Natural killer cell (primary cell): ENCODE results near the gene NRG3. TPM values are rescaled to one million over a fixed set of nuclear protein-coding genes. Genes with fewer than 3 reads are reported as not detected.

ENCODE experiments used
- ATAC-seq, 3 donors: fragments of 150-1000 bp in 2 of 3; fragments of 200-7000 bp in 1 of 3; cut with Tn5 transposase; 1 replicate in 1 of 3; 2 replicates in 2 of 3; pipeline ENCODE4 v1.10.0; 2021; ENCODE audit warnings: mild to moderate bottlenecking in 2 of 3, moderate library complexity in 2 of 3
- DNase-seq, 2 donors: peaks; one replicate each; pipeline versions ENCODE4 v3.0.0 to v3.0.0-alpha.2; 2013 to 2021; ENCODE audit warnings: mixed read lengths in 1 of 2
- H3K27ac ChIP-seq: one replicate; pipeline ENCODE4 v1.5.1; 2013; ENCODE audit warnings: mild to moderate bottlenecking, low read length
- H3K27me3 ChIP-seq: one replicate; pipeline ENCODE4 v1.6.1; 2013; ENCODE audit warnings: low read length; ENCODE audit not compliant: control insufficient read depth, insufficient read depth
- H3K36me3 ChIP-seq: one replicate; pipeline ENCODE4 v1.6.1; 2013; ENCODE audit warnings: low read length; ENCODE audit not compliant: control insufficient read depth, insufficient read depth
- H3K4me1 ChIP-seq: one replicate; pipeline ENCODE4 v1.6.1; 2013; ENCODE audit warnings: low read length; ENCODE audit not compliant: control insufficient read depth, insufficient read depth
- H3K4me3 ChIP-seq: one replicate; pipeline ENCODE4 v1.5.1; 2013; ENCODE audit warnings: low read length
- H3K9me3 ChIP-seq: one replicate; pipeline ENCODE4 v1.6.1; 2013; ENCODE audit warnings: low read length; ENCODE audit not compliant: control insufficient read depth, insufficient read depth
- H3K27ac Mint-ChIP-seq, 2 donors: one replicate each; pipeline ENCODE4 v1.8.0; 2022; ENCODE audit warnings: mild to moderate bottlenecking in 2 of 2, mixed read lengths in 2 of 2, moderate library complexity in 1 of 2
- H3K27me3 Mint-ChIP-seq, 2 donors: one replicate each; pipeline ENCODE4 v1.8.0; 2022; ENCODE audit warnings: low read depth in 2 of 2, mixed read lengths in 2 of 2
- H3K36me3 Mint-ChIP-seq: one replicate; pipeline ENCODE4 v1.8.0; 2022; ENCODE audit warnings: mixed read lengths
- H3K4me1 Mint-ChIP-seq, 2 donors: one replicate each; pipeline ENCODE4 v1.8.0; 2022; ENCODE audit warnings: mixed read lengths in 2 of 2
- H3K4me3 Mint-ChIP-seq: one replicate; pipeline ENCODE4 v1.8.0; 2022; ENCODE audit warnings: mild to moderate bottlenecking, moderate library complexity, mixed read lengths
- H3K9me3 Mint-ChIP-seq, 2 donors: one replicate each; pipeline ENCODE4 v1.8.0; 2022; ENCODE audit warnings: mixed read lengths in 2 of 2
- CTCF ChIP-seq: fragments of 200-600 bp; IDR thresholded peaks from one replicate; pipeline ENCODE4 v1.8.0; 2022; ENCODE audit warnings: antibody characterized with exemption
- WGBS: methylation state at CpG from one replicate; pipeline ENCODE4 v1.1.7; 2013; ENCODE audit warnings: missing lambda C conversion rate; ENCODE audit not compliant: insufficient coverage; 5-methylcytosine and 5-hydroxymethylcytosine counted together
- intact Hi-C: fragments of 100-400 bp; cut with micrococcal nuclease; formaldehyde crosslinking; loops from one replicate; pipeline ENCODE4 v1.14.2; 2022
- total RNA-seq, 4 donors: library from RNA; stranded (reverse); fragments of 120-200 nt in 1 of 4; gene quantifications; one replicate each; pipeline versions ENCODE4 v1.2.3 to v1.2.4, GENCODE V29; 2013 to 2022

The NRG3 gene
- total RNA-seq, 3 donors from 2014 or later (not counting 1 experiment from before 2014, with no cell fraction given) = not detected

- Mint-ChIP-seq H3K27me3 (no peaks in the 10 kb centered on the region), H3K4me3 (no peak overlapping the region), H3K27ac (no peak overlapping the region), H3K36me3 (no peaks in the 10 kb centered on the region), H3K9me3 (peaks cover 8 to 12% of the 10 kb centered on the region in 2 donors), H3K4me1 (no peaks in the 10 kb centered on the region)
- intact Hi-C loops = no loop called here
- H3K4me3 ChIP-seq = no peak overlapping the region
- no peak overlapping the region for H3K27ac ChIP-seq
- no peaks in the 10 kb centered on the region for H3K4me1 ChIP-seq
- H3K27me3 ChIP-seq = no peaks in the 10 kb centered on the region
- DNase-seq (no peak), ATAC-seq (no peak)
- H3K9me3 ChIP-seq = no peaks in the 10 kb centered on the region
- H3K36me3 ChIP-seq = no peaks in the 10 kb centered on the region
- whole genome bisulfite sequencing = 83% methylated on average over 4 of the region's 8 CpGs
- no peak for TF ChIP-seq CTCF
These were observed 19.6 kb downstream of the NRG3 start for GRCh38 chr10:81894616-81895015.

- intact Hi-C loops = no loop called here
These were observed 23.5 kb downstream of the NRG3 start for GRCh38 chr10:81898518-81898917.

GRCh38 chr10:81900989-81901388 is 26.0 kb downstream of the NRG3 start:
- H3K9me3 Mint-ChIP-seq = peaks cover 9% of the 10 kb centered on the region in 2 donors
- intact Hi-C loops = no loop called here
- 100% methylated on average over 1 of the region's 2 CpGs for WGBS
- no peaks in the 10 kb centered on the region for H3K9me3 ChIP-seq
- no peak overlapping the region for H3K4me3 Mint-ChIP-seq
- no peaks in the 10 kb centered on the region for H3K4me1 Mint-ChIP-seq
- no peaks in the 10 kb centered on the region for H3K36me3 Mint-ChIP-seq
- no peak overlapping the region for H3K4me3 ChIP-seq
- ATAC-seq (no peak), DNase-seq (no peak)
- TF ChIP-seq CTCF = no peak
- H3K27me3 ChIP-seq = no peaks in the 10 kb centered on the region
- H3K27ac Mint-ChIP-seq = no peak overlapping the region
- H3K27ac ChIP-seq = no peak overlapping the region
- no peaks in the 10 kb centered on the region for H3K36me3 ChIP-seq
- H3K27me3 Mint-ChIP-seq = no peaks in the 10 kb centered on the region
- no peaks in the 10 kb centered on the region for H3K4me1 ChIP-seq

More at GRCh38 chr10:81898518-81898917, 23.5 kb downstream of the NRG3 start:
- ATAC-seq = no peak
- H3K36me3 ChIP-seq = no peaks in the 10 kb centered on the region
- no peak for TF ChIP-seq CTCF
- no peaks in the 10 kb centered on the region for H3K27me3 Mint-ChIP-seq
- no peaks in the 10 kb centered on the region for H3K9me3 ChIP-seq
- H3K27ac Mint-ChIP-seq = no peak overlapping the region
- no peak overlapping the region for H3K4me3 ChIP-seq
- no peak overlapping the region for H3K27ac ChIP-seq
- H3K4me1 ChIP-seq = no peaks in the 10 kb centered on the region
- H3K36me3 Mint-ChIP-seq = no peaks in the 10 kb centered on the region
- no peak for DNase-seq
- no CpG with 5 or more reads among the region's 1 CpG for WGBS
- peaks cover 6 to 9% of the 10 kb centered on the region in 2 donors for H3K9me3 Mint-ChIP-seq
- no peaks in the 10 kb centered on the region for H3K27me3 ChIP-seq
- no peak overlapping the region for H3K4me3 Mint-ChIP-seq
- no peaks in the 10 kb centered on the region for H3K4me1 Mint-ChIP-seq

- no peak for TF ChIP-seq CTCF
These were observed 28.5 kb downstream of the NRG3 start for GRCh38 chr10:81903472-81903871.

More at GRCh38 chr10:81903472-81903871, 28.5 kb downstream of the NRG3 start:
- Histone ChIP-seq H3K27me3 (no peaks in the 10 kb centered on the region), H3K9me3 (no peaks in the 10 kb centered on the region), H3K4me1 (no peaks in the 10 kb centered on the region), H3K4me3 (no peak overlapping the region), H3K27ac (no peak overlapping the region), H3K36me3 (no peaks in the 10 kb centered on the region)
- no peak for ATAC-seq
- Mint-ChIP-seq H3K4me3 (no peak overlapping the region), H3K27ac (no peak overlapping the region), H3K9me3 (peaks cover 9% of the 10 kb centered on the region in 2 donors), H3K36me3 (no peaks in the 10 kb centered on the region), H3K27me3 (no peaks in the 10 kb centered on the region), H3K4me1 (no peaks in the 10 kb centered on the region)
- DNase-seq = no peak
- intact Hi-C loops = no loop called here
- 88% methylated on average over 4 of the region's 4 CpGs for WGBS
